Loucy (cell line): ENCODE measurements around the gene IL20.

ENCODE experiments used
- H2AFZ ChIP-seq: fragments of 200-600 bp; sonication (generic); 2 replicates; pipeline ENCODE4 v1.6.0; 2016; ENCODE audit warnings: antibody characterized with exemption, mild to moderate bottlenecking, low read length, moderate library complexity
- H3F3A ChIP-seq: fragments of 200-600 bp; 2 replicates; pipeline ENCODE4 v1.6.0; 2016; ENCODE audit warnings: antibody characterized with exemption, low read depth, mild to moderate bottlenecking
- H3K27me3 ChIP-seq: fragments of 200-600 bp; sonication (generic); 2 replicates; pipeline ENCODE4 v1.6.1; 2014; ENCODE audit warnings: low read length, mild to moderate bottlenecking; ENCODE audit not compliant: insufficient read depth, poor library complexity, severe bottlenecking
- H3K36me3 ChIP-seq: fragments of 200-600 bp; sonication (generic); 2 replicates; pipeline ENCODE4 v1.6.1; 2016; ENCODE audit warnings: low read length; ENCODE audit not compliant: insufficient read depth
- H3K4me1 ChIP-seq: fragments of 200-600 bp; sonication (generic); 2 replicates; pipeline ENCODE4 v1.5.1; 2014; ENCODE audit warnings: low read length, mild to moderate bottlenecking; ENCODE audit not compliant: insufficient read depth, poor library complexity, severe bottlenecking
- H3K4me2 ChIP-seq: fragments of 200-600 bp; sonication (generic); 2 replicates; pipeline ENCODE4 v1.6.0; 2014; ENCODE audit warnings: antibody characterized with exemption, low read length, low read depth, mild to moderate bottlenecking; ENCODE audit not compliant: poor library complexity, severe bottlenecking
- H3K4me3 ChIP-seq: fragments of 200-600 bp; sonication (generic); 2 replicates; pipeline ENCODE4 v1.5.1; 2014; ENCODE audit warnings: low read length, mild to moderate bottlenecking, mixed read lengths; ENCODE audit not compliant: poor library complexity, severe bottlenecking
- H3K79me2 ChIP-seq: fragments of 200-600 bp; sonication (generic); 2 replicates; pipeline ENCODE4 v1.6.1; 2014; ENCODE audit warnings: low read length; ENCODE audit not compliant: insufficient read depth
- H3K9ac ChIP-seq: fragments of 200-600 bp; sonication (generic); 2 replicates; pipeline ENCODE4 v1.6.0; 2014; ENCODE audit warnings: mild to moderate bottlenecking, low read depth, low read length, moderate library complexity; ENCODE audit not compliant: poor library complexity, severe bottlenecking
- H3K9me2 ChIP-seq: fragments of 200-600 bp; sonication (generic); replicated peaks from 2 replicates; pipeline ENCODE4 v1.6.1; 2016; ENCODE audit warnings: low read depth, low read length, mixed read lengths
- H3K9me3 ChIP-seq: fragments of 200-600 bp; sonication (generic); 2 replicates; pipeline ENCODE4 v1.6.1; 2014; ENCODE audit warnings: mild to moderate bottlenecking, antibody characterized with exemption, low read length, low read depth; ENCODE audit not compliant: insufficient read depth
- H4K20me1 ChIP-seq: fragments of 200-600 bp; sonication (generic); 2 replicates; pipeline ENCODE4 v1.6.0; 2014; ENCODE audit warnings: antibody characterized with exemption, low read length, mild to moderate bottlenecking; ENCODE audit not compliant: insufficient read depth, poor library complexity, severe bottlenecking
- EZH2phosphoT487 ChIP-seq: fragments of 200-600 bp; IDR thresholded peaks from 2 replicates; pipeline ENCODE4 v1.6.1; 2018; ENCODE audit warnings: antibody characterized with exemption, mild to moderate bottlenecking, moderate library complexity, borderline replicate concordance
- TF ChIP-seq, protein P1 (sequence below): fragments of 200-600 bp; sonication (generic); conservative IDR thresholded peaks from 2 replicates; pipeline ENCODE4 v1.5.1; 2014; ENCODE audit warnings: mild to moderate bottlenecking, antibody characterized with exemption, low read length

Gene IL20, protein sequence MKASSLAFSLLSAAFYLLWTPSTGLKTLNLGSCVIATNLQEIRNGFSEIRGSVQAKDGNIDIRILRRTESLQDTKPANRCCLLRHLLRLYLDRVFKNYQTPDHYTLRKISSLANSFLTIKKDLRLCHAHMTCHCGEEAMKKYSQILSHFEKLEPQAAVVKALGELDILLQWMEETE

DNA sequence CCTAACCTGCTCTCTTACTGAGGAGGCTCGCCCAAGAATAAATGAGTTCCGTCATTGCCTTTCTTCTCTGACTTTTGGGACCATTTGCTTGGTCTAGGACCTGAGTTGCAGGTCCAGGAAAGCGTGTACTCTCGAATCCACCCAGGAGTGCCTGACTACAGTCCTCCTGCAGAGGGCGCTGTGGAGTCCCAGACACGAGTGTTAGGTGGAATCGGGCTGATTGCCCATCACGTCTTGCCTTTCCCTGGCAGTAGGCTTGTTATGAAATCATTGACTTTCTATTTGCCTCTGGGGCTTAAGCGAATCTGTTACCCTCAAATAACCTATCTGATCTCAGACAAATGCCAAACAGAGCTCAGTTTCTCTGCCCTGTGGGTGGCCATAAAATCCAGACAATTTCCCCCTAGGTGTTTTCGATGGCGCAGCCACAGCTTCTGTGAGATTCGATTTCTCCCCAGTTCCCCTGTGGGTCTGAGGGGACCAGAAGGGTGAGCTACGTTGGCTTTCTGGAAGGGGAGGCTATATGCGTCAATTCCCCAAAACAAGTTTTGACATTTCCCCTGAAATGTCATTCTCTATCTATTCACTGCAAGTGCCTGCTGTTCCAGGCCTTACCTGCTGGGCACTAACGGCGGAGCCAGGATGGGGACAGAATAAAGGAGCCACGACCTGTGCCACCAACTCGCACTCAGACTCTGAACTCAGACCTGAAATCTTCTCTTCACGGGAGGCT lies at the start of gene IL20:
TSS of gene IL20 (plus strand) at position 685 of the 733 bp plus-strand sequence. CDS start 230 bp downstream, outside the sequence.
- Histone ChIP-seq H3F3A (no peaks in the 10 kb centered on the region), H3K4me2 (no peak within 1 kb of the TSS)

DNA sequence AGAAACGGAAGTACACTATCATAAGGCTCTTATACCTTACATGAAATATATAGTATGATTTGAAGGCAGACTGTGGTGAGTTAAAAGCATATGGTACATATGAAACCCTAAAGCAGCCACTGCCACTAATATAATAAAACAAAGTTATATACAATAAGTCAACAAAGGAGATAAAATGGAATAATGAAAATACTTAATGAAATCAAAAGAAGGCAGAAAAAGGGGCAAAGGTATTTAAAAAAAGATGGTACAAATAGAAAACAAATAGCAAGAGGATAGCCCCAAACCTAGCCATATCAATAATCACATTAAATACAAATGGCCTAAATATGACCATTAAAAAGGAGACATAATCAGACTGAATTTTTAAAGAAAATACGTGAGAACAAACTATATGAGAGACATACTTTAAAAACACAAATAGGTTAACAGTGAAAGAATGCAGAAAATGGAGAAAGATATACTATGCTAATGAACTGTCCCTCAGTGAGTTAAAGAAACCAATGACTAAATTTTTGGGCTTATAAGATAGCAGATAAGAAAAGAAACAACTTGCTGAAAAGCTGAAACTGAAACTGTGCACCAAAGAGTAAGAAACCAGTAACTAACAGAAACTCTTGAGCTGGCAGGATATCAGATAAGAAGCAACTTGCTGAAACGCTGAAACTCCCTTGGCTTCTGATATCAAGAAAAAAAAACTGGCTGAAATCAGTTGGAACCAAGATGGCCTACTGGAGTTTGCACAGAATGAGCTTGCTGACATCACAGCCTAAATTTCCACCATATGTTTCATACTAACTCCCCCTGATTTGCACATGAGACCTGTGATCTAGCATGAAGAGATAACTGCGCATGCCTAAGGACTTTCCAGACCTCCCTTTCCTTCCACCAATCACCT lies 48.8 kb upstream of the IL20 start:
- peaks cover 37% of the 10 kb centered on the region for H3K4me1 ChIP-seq
- peak overlapping the region; percentile 58 for H3K9ac ChIP-seq
- no peaks in the 10 kb centered on the region for H4K20me1 ChIP-seq
- H3K9me3 ChIP-seq, result peaks cover 9% of the 10 kb centered on the region; the same call in 1 of the 2 replicates
- peaks cover 11% of the 10 kb centered on the region; the same call in 1 of the 2 replicates for H3F3A ChIP-seq
- TF ChIP-seq, protein P1, sequence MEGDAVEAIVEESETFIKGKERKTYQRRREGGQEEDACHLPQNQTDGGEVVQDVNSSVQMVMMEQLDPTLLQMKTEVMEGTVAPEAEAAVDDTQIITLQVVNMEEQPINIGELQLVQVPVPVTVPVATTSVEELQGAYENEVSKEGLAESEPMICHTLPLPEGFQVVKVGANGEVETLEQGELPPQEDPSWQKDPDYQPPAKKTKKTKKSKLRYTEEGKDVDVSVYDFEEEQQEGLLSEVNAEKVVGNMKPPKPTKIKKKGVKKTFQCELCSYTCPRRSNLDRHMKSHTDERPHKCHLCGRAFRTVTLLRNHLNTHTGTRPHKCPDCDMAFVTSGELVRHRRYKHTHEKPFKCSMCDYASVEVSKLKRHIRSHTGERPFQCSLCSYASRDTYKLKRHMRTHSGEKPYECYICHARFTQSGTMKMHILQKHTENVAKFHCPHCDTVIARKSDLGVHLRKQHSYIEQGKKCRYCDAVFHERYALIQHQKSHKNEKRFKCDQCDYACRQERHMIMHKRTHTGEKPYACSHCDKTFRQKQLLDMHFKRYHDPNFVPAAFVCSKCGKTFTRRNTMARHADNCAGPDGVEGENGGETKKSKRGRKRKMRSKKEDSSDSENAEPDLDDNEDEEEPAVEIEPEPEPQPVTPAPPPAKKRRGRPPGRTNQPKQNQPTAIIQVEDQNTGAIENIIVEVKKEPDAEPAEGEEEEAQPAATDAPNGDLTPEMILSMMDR, result no peak
- no peak for TF ChIP-seq EZH2phosphoT487
- peak overlapping the region; percentile 53 for H3K4me3 ChIP-seq
- H3K36me3 ChIP-seq, result no peaks in the 10 kb centered on the region
- H3K4me2 ChIP-seq, result peak overlapping the region; percentile 72
- no peaks in the 10 kb centered on the region for H3K9me2 ChIP-seq
- H3K27me3 ChIP-seq, result no peaks in the 10 kb centered on the region
- no peaks in the 10 kb centered on the region for H3K79me2 ChIP-seq
- H2AFZ ChIP-seq, result peak overlapping the region; percentile 81

More for the DNA sequence above, at the start of gene IL20:
- no peak for TF ChIP-seq EZH2phosphoT487
- TF ChIP-seq, protein P1, result peak; percentile 95
- no peak within 1 kb of the TSS for H3K9ac ChIP-seq
- H3K79me2 ChIP-seq, result no peaks in the 10 kb centered on the region
- H3K36me3 ChIP-seq, result no peaks in the 10 kb centered on the region
- H3K27me3 ChIP-seq, result no peaks in the 10 kb centered on the region
- no peaks in the 10 kb centered on the region for H4K20me1 ChIP-seq
- H3K4me1 ChIP-seq, result no peaks in the 10 kb centered on the region
- no peak within 1 kb of the TSS for H3K4me3 ChIP-seq
- H3K9me2 ChIP-seq, result no peaks in the 10 kb centered on the region
- no peak within 1 kb of the TSS for H2AFZ ChIP-seq
- H3K9me3 ChIP-seq, result no peaks in the 10 kb centered on the region

DNA sequence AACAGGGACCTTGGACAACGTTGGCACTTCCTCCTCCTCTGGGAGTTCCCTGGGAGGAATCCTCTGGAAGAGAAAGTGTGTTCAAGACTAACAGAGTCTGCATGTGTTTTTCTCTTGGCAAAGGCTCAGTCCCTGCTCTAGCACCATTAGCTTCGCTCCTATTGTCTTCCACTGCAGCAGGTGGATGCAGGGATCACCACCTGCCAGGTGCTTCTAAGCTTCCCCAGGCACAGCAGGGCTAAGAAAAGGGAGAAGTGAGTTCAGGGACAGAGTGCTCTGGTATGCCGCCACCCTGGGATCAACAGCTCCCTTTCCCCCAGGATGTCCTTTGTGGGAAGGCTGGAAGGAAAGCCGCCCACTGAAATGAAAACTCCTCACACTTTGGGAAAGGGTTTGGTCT lies 43.9 kb upstream of the IL20 start:
- Histone ChIP-seq H3K79me2 (no peaks in the 10 kb centered on the region), H3K4me3 (no peak overlapping the region), H3F3A (peaks cover 9% of the 10 kb centered on the region; the same call in 1 of the 2 replicates), H3K9ac (no peak overlapping the region), H4K20me1 (no peaks in the 10 kb centered on the region), H3K4me1 (peaks cover 18% of the 10 kb centered on the region), H3K9me3 (no peaks in the 10 kb centered on the region), H3K4me2 (no peak overlapping the region), H3K27me3 (no peaks in the 10 kb centered on the region), H3K36me3 (no peaks in the 10 kb centered on the region), H3K9me2 (no peaks in the 10 kb centered on the region), H2AFZ (no peak overlapping the region)
- TF ChIP-seq, protein P1, result no peak
- no peak for TF ChIP-seq EZH2phosphoT487
